ENCODE measurements around the gene C1orf21. TPM values are rescaled to one million over a fixed set of nuclear protein-coding genes. Genes with fewer than 3 reads are reported as not detected.

Gene C1orf21
- polyA plus RNA-seq, 3 donors: 0.23 to 1.1 (median 0.28) TPM

DNA sequence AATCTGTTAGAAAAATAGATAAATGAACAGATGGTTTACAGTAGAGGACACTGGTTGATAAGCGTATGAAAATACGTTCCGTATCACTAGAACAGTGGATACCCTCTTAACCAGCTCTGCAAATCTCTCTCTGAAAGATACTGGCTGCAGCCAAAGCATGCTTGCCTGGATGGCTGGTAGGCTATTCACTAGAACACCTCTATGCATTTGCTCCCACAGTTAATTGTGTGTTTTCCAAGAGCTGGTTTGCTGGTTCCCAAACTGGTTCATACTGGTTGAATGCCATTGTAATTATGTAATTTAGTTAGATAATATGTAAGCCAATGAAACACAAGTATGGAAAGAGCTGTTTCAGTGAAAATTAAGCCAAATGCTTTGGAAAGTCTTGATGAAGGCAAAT lies 126.6 kb downstream of the C1orf21 start:
- Mint-ChIP-seq H3K9me3 (peaks cover 0 to 2% (median 0%) of the 10 kb centered on the region in 7 donors), H3K27ac (no peak overlapping the region), H3K36me3 (peaks cover 0 to 4% of the 10 kb centered on the region in 2 donors), H3K4me1 (peaks cover 2% of the 10 kb centered on the region), H3K27me3 (ENCODE audit: low read depth in 3 of 3) (peaks cover 0 to 2% (median 0%) of the 10 kb centered on the region in 3 donors), H3K4me3 (no peak overlapping the region)
- Histone ChIP-seq H3K27ac (ENCODE audit: low read depth in 1 of 2, low read length in 2 of 2) (no peak overlapping the region), H3K4me3 (replicated peaks in 1 of 3; ENCODE audit: low read depth in 2 of 3, low read length in 3 of 3) (no peak overlapping the region), H3K79me2 (ENCODE audit: insufficient read depth, low read length) (no peaks in the 10 kb centered on the region), H3K4me1 (ENCODE audit: control insufficient read depth in 1 of 2, insufficient read depth in 2 of 2, low read length in 2 of 2) (no peaks in the 10 kb centered on the region), H3K27me3 (ENCODE audit: control insufficient read depth in 2 of 2, insufficient read depth in 2 of 2, low read length in 2 of 2) (no peaks in the 10 kb centered on the region), H3K9me3 (replicated peaks in 1 of 2; ENCODE audit: control insufficient read depth in 1 of 2, insufficient read depth in 1 of 2, low read length in 2 of 2) (no peaks in the 10 kb centered on the region), H3K9ac (ENCODE audit: insufficient read depth, low read length, poor library complexity, severe bottlenecking) (no peak overlapping the region), H3K36me3 (replicated peaks in 1 of 2; ENCODE audit: control insufficient read depth in 1 of 2, insufficient read depth in 2 of 2, low read length in 2 of 2) (no peaks in the 10 kb centered on the region), H2AFZ (ENCODE audit: insufficient read depth, low read depth, low read length, poor library complexity, severe bottlenecking) (no peak overlapping the region), H4K20me1 (ENCODE audit: insufficient read depth, low read length) (no peaks in the 10 kb centered on the region), H3K4me2 (replicated peaks; ENCODE audit: extremely low read depth, low read length, poor library complexity, severe bottlenecking) (no peak overlapping the region)
- TF ChIP-seq, protein P1, sequence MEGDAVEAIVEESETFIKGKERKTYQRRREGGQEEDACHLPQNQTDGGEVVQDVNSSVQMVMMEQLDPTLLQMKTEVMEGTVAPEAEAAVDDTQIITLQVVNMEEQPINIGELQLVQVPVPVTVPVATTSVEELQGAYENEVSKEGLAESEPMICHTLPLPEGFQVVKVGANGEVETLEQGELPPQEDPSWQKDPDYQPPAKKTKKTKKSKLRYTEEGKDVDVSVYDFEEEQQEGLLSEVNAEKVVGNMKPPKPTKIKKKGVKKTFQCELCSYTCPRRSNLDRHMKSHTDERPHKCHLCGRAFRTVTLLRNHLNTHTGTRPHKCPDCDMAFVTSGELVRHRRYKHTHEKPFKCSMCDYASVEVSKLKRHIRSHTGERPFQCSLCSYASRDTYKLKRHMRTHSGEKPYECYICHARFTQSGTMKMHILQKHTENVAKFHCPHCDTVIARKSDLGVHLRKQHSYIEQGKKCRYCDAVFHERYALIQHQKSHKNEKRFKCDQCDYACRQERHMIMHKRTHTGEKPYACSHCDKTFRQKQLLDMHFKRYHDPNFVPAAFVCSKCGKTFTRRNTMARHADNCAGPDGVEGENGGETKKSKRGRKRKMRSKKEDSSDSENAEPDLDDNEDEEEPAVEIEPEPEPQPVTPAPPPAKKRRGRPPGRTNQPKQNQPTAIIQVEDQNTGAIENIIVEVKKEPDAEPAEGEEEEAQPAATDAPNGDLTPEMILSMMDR (IDR thresholded peaks at IDR 0.05): no peak
- intact Hi-C loops (cut with micrococcal nuclease): no loop called here
- no CpG with 5 or more reads among the region's 3 CpGs for WGBS (ENCODE audit: insufficient coverage)
- no peak for DNase-seq

DNA sequence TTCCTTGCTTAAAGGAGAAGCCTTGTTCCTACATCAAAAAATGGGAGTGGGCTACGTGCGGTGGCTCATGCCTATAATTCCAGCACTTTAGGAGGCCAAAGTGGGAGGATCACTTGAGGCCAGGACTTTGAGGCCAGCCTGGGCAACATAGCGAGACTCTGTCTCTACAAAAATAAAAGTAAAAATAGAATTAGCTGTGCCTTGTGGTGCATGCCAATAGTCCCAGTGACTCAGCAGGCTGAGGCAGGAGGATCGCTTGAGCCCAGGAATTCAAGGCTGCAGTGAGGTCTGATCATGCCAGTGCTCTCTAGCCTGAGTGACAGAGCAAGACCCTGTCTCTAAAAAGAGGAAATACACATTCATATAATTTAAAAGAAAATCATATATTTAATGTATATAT lies 127.1 kb downstream of the C1orf21 start:
- TF ChIP-seq, protein P1 (IDR thresholded peaks at IDR 0.05): no peak
- Mint-ChIP-seq H3K4me1 (peaks cover 2% of the 10 kb centered on the region), H3K9me3 (peaks cover 0 to 2% (median 0%) of the 10 kb centered on the region in 7 donors), H3K27ac (no peak overlapping the region), H3K4me3 (no peak overlapping the region), H3K27me3 (ENCODE audit: low read depth in 3 of 3) (peaks cover 0 to 2% (median 0%) of the 10 kb centered on the region in 3 donors), H3K36me3 (peaks cover 0 to 4% of the 10 kb centered on the region in 2 donors)
- DNase-seq: no peak
- no peak overlapping the region for H3K4me2 ChIP-seq (replicated peaks; ENCODE audit: extremely low read depth, low read length, poor library complexity, severe bottlenecking)
- H3K79me2 ChIP-seq (ENCODE audit: insufficient read depth, low read length): no peaks in the 10 kb centered on the region
- no peaks in the 10 kb centered on the region for H3K9me3 ChIP-seq (replicated peaks in 1 of 2; ENCODE audit: control insufficient read depth in 1 of 2, insufficient read depth in 1 of 2, low read length in 2 of 2)
- H3K4me3 ChIP-seq (replicated peaks in 1 of 3; ENCODE audit: low read depth in 2 of 3, low read length in 3 of 3): no peak overlapping the region
- H3K27ac ChIP-seq (ENCODE audit: low read depth in 1 of 2, low read length in 2 of 2): no peak overlapping the region
- no peaks in the 10 kb centered on the region for H4K20me1 ChIP-seq (ENCODE audit: insufficient read depth, low read length)
- no peaks in the 10 kb centered on the region for H3K27me3 ChIP-seq (ENCODE audit: control insufficient read depth in 2 of 2, insufficient read depth in 2 of 2, low read length in 2 of 2)
- intact Hi-C loops (cut with micrococcal nuclease): no loop called here
- no peaks in the 10 kb centered on the region for H3K36me3 ChIP-seq (replicated peaks in 1 of 2; ENCODE audit: control insufficient read depth in 1 of 2, insufficient read depth in 2 of 2, low read length in 2 of 2)
- H3K9ac ChIP-seq (ENCODE audit: insufficient read depth, low read length, poor library complexity, severe bottlenecking): no peak overlapping the region
- H2AFZ ChIP-seq (ENCODE audit: insufficient read depth, low read depth, low read length, poor library complexity, severe bottlenecking): no peak overlapping the region
- no peaks in the 10 kb centered on the region for H3K4me1 ChIP-seq (ENCODE audit: control insufficient read depth in 1 of 2, insufficient read depth in 2 of 2, low read length in 2 of 2)
- WGBS (ENCODE audit: insufficient coverage): 73% methylated on average over 3 of the region's 4 CpGs
